ENCODE results near the gene MAP9. TPM values are rescaled to one million over a fixed set of nuclear protein-coding genes. Genes with fewer than 3 reads are reported as not detected.
"Not testable (repeated sequence)": the region's sequence is repeated elsewhere in the genome, so short reads cannot be mapped to it uniquely, and the experiment has no call there.

MAP9 gene
- total RNA-seq, 1 donor from 2014 or later = 16.2 TPM

- H3K27me3 ChIP-seq = no peaks in the 10 kb centered on the region
- no peak for DNase-seq
- H3K36me3 ChIP-seq = no peaks in the 10 kb centered on the region
- intact Hi-C loops (cut with DNase I) = no loop called here
- H3K9me3 ChIP-seq = no peaks in the 10 kb centered on the region
- no peaks in the 10 kb centered on the region for H3K4me1 ChIP-seq
- H3K4me3 ChIP-seq = no peak overlapping the region
- no peak overlapping the region for H3K27ac ChIP-seq
- no peak for ATAC-seq
- TF ChIP-seq CTCF (IDR thresholded peaks at IDR 0.05) = no peak
Observed at GRCh38 chr4:155322782-155323181, 54.0 kb downstream of the MAP9 start.

DNA sequence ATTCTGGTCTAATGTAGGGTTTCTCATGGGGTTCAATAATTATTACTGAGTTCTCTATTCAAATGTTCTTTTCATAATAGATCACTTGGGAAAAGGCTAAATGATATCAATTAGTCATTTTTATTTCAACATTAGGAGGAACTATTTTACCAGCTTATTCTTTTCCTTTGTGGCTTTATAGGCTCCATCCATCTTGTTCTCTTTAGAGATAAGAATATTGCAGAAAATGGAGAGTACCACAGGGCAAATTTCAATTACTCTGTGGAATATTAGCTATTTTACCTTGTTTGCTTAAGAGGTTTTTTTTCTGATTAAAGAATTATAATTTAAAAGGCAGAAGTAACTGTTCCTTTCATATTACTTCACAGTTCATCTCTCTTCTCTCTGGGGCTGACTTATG lies 55.8 kb downstream of the MAP9 start:
- Histone ChIP-seq H3K36me3 (no peaks in the 10 kb centered on the region), H3K4me1 (no peaks in the 10 kb centered on the region), H3K27me3 (no peaks in the 10 kb centered on the region), H3K27ac (no peak overlapping the region), H3K9me3 (no peaks in the 10 kb centered on the region), H3K4me3 (no peak overlapping the region)
- intact Hi-C loops (cut with DNase I) = no loop called here
- DNase-seq = no peak
- TF ChIP-seq CTCF (IDR thresholded peaks at IDR 0.05) = no peak
- ATAC-seq = no peak

GRCh38 chr4:155319516-155319915 lies 57.2 kb downstream of the MAP9 start:
- ATAC-seq (no peak), DNase-seq (no peak)
- no peak overlapping the region for H3K4me3 ChIP-seq
- intact Hi-C loops (cut with DNase I) = no loop called here
- no peaks in the 10 kb centered on the region for H3K36me3 ChIP-seq
- no peak for TF ChIP-seq CTCF (IDR thresholded peaks at IDR 0.05)
- H3K9me3 ChIP-seq = no peaks in the 10 kb centered on the region
- no peaks in the 10 kb centered on the region for H3K27me3 ChIP-seq
- no peak overlapping the region for H3K27ac ChIP-seq
- no peaks in the 10 kb centered on the region for H3K4me1 ChIP-seq

DNA sequence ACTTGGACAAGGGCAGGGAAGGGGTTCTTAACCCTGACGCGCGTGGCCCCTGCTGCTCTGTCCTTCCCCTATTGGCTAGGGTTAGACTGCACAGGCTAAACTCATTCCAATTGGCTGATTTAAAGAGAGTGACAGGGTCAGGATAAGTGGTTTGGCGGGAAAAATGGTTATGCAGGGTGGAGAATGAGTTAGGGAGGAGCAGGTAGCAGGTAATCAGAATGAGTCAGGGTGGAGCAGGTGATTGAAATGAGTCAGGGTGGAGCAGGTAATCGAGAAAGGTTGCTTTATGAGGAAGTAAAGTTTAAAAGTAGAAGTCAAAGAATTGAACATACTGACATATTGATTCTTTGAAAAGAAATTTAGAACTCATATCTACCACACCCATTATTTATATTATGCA lies 64.7 kb downstream of the MAP9 start:
- H3K4me3 ChIP-seq; H3K9me3 ChIP-seq; DNase-seq; H3K27ac ChIP-seq; H3K4me1 ChIP-seq; H3K27me3 ChIP-seq; H3K36me3 ChIP-seq; ATAC-seq; intact Hi-C loops (cut with DNase I): not testable (repeated sequence)

DNA sequence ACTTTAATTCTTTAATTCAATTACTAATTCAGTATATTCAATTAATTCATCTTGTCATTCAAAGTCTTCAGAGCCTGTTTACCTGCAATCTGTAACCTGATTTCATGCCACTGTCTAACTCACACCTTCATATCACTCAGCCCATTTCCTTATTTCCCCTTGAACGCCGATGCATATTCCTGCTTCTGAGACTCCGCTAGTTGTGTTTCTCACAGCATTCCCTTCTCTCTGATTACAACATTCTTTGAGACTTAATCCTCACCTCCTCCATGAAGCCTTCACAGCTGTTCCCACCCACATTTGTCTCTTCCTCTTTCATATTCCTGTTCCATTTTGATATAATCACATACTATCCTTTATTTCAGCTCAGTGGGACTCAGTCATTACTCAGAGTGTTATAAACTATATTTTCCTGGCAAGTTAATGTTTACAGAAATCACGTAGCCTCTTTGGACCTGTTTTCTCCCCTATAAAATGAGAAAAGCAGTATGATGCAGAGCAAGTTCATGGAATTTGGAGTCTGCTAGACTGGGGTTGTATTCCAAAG lies 69.0 kb downstream of the MAP9 start:
- DNase-seq = no peak
- no peak overlapping the region for H3K27ac ChIP-seq

DNA sequence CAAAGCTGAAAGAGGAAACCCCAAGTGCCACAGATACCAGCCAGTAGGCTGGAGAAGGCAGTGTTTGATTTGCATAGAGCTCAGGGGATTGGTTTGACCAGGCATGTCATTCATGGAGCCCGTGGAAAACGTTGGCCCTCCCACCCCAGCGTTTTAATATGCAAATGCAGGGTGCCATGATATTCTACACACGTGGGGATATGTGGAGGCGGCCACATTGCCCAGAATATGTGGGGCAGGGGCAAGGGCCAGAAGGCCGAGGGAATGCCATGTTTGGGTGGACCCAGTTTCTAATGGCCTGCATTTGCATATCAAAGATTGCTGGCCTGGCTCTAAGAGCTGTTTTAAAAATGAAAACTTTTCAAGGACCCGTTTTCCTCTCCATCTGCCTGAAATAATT lies 71.1 kb downstream of the MAP9 start:
- Histone ChIP-seq H3K4me1 (no peaks in the 10 kb centered on the region), H3K27me3 (no peaks in the 10 kb centered on the region), H3K36me3 (no peaks in the 10 kb centered on the region), H3K9me3 (no peaks in the 10 kb centered on the region), H3K4me3 (no peak overlapping the region), H3K27ac (no peak overlapping the region)
- intact Hi-C loops (cut with DNase I) = no loop called here
- TF ChIP-seq CTCF (IDR thresholded peaks at IDR 0.05) = no peak
- ATAC-seq (no peak), DNase-seq (no peak)

More for the DNA sequence above, 69.0 kb downstream of the MAP9 start:
- ATAC-seq = no peak
- Histone ChIP-seq H3K4me1 (no peaks in the 10 kb centered on the region), H3K4me3 (no peak overlapping the region), H3K27me3 (no peaks in the 10 kb centered on the region), H3K9me3 (no peaks in the 10 kb centered on the region), H3K36me3 (no peaks in the 10 kb centered on the region)
- no peak for TF ChIP-seq CTCF (IDR thresholded peaks at IDR 0.05)
- intact Hi-C loops (cut with DNase I) = no loop called here
